SK-N-SH treated with all-trans-retinoic acid at 6 μM for 48 hours (cell line): ENCODE measurements around the gene ALDH1B1.

Source experiments
- ATAC-seq: fragments of 200-7000 bp; cut with Tn5 transposase; 3 replicates; pipeline ENCODE4 v1.9.1; 2020; ENCODE audit warnings: mild to moderate bottlenecking, moderate library complexity
- ARNTL ChIP-seq: fragments of 450-650 bp; formaldehyde crosslinking; IDR thresholded peaks from 2 replicates; pipeline ENCODE4 v1.5.0; 2020; ENCODE audit warnings: low read depth, mild to moderate bottlenecking, moderate library complexity, borderline replicate concordance
- CSDC2 ChIP-seq: fragments of 250-450 bp; sonication (Bioruptor Pico); IDR thresholded peaks from 2 replicates; pipeline ENCODE4 v1.5.0; 2020; ENCODE audit warnings: mild to moderate bottlenecking, moderate library complexity
- ESRRG ChIP-seq: fragments of 250-450 bp; sonication (Bioruptor Pico); IDR thresholded peaks from 2 replicates; pipeline ENCODE4 v1.6.1; 2021; ENCODE audit warnings: mild to moderate bottlenecking
- GLIS3 ChIP-seq: fragments of 250-450 bp; sonication (Bioruptor Pico); IDR thresholded peaks from 2 replicates; pipeline ENCODE4 v1.5.0; 2020; ENCODE audit warnings: mild to moderate bottlenecking, moderate library complexity
- ISL1 ChIP-seq: fragments of 250-450 bp; sonication (Bioruptor Pico); IDR thresholded peaks from 2 replicates; pipeline ENCODE4 v2.1.2; 2022; ENCODE audit warnings: mild to moderate bottlenecking, moderate library complexity
- PPARA ChIP-seq: fragments of 250-450 bp; sonication (Bioruptor Pico); IDR thresholded peaks from 2 replicates; pipeline ENCODE4 v1.5.0; 2020; ENCODE audit warnings: mild to moderate bottlenecking, borderline replicate concordance
- RARB ChIP-seq: fragments of 250-450 bp; sonication (Bioruptor Pico); IDR thresholded peaks from 2 replicates; pipeline ENCODE4 v1.8.0; 2021; ENCODE audit warnings: mild to moderate bottlenecking, moderate library complexity
- SNAI2 ChIP-seq: fragments of 250-450 bp; sonication (Bioruptor Pico); IDR thresholded peaks from 2 replicates; pipeline ENCODE4 v1.5.0; 2020; ENCODE audit warnings: mild to moderate bottlenecking, moderate library complexity
- TCF4 ChIP-seq: fragments of 250-450 bp; sonication (Bioruptor Pico); IDR thresholded peaks from 2 replicates; pipeline ENCODE4 v1.8.0; 2021; ENCODE audit warnings: mild to moderate bottlenecking, moderate library complexity, borderline replicate concordance
- TOX ChIP-seq: fragments of 250-450 bp; sonication (Bioruptor Pico); IDR thresholded peaks from 2 replicates; pipeline ENCODE4 v1.8.0; 2021; ENCODE audit warnings: mild to moderate bottlenecking, moderate library complexity, borderline replicate concordance
- ZFP3 ChIP-seq: fragments of 250-450 bp; sonication (Bioruptor Pico); IDR thresholded peaks from 2 replicates; pipeline ENCODE4 v1.5.0; 2020; ENCODE audit warnings: mild to moderate bottlenecking, moderate library complexity
- ZFP30 ChIP-seq: fragments of 450-650 bp; formaldehyde crosslinking; IDR thresholded peaks from 2 replicates; pipeline ENCODE4 v1.5.0; 2022; ENCODE audit warnings: mild to moderate bottlenecking, moderate library complexity
- ZNF565 ChIP-seq: fragments of 450-650 bp; formaldehyde crosslinking; conservative IDR thresholded peaks from 2 replicates; pipeline ENCODE4 v1.5.0; 2020; ENCODE audit warnings: low read depth, mild to moderate bottlenecking, moderate library complexity
- ZNF70 ChIP-seq: fragments of 450-650 bp; formaldehyde crosslinking; IDR thresholded peaks from 2 replicates; pipeline ENCODE4 v1.5.0; 2020; ENCODE audit warnings: mild to moderate bottlenecking, moderate library complexity
- ZNF8 ChIP-seq: fragments of 450-650 bp; formaldehyde crosslinking; IDR thresholded peaks from 2 replicates; pipeline ENCODE4 v1.5.0; 2020; ENCODE audit warnings: mild to moderate bottlenecking, moderate library complexity
- TF ChIP-seq, protein P1 (sequence below): fragments of 250-450 bp; sonication (Bioruptor Pico); IDR thresholded peaks from 2 replicates; pipeline ENCODE4 v1.5.1; 2021; ENCODE audit warnings: mild to moderate bottlenecking, moderate library complexity
- TF ChIP-seq, protein P2 (sequence below): fragments of 250-450 bp; sonication (Bioruptor Pico); IDR thresholded peaks from 2 replicates; pipeline ENCODE4 v1.5.0; 2020; ENCODE audit warnings: mild to moderate bottlenecking, moderate library complexity
- TF ChIP-seq, protein P3 (sequence below): fragments of 250-450 bp; sonication (Bioruptor Pico); IDR thresholded peaks from 2 replicates; pipeline ENCODE4 v1.8.0; 2021; ENCODE audit warnings: low read depth, mild to moderate bottlenecking, moderate library complexity, borderline replicate concordance
- TF ChIP-seq, protein P4 (sequence below): fragments of 250-450 bp; sonication (Bioruptor Pico); IDR thresholded peaks from 2 replicates; pipeline ENCODE4 v1.5.1; 2020; ENCODE audit warnings: low read depth, mild to moderate bottlenecking, moderate library complexity

The ALDH1B1 gene

DNA sequence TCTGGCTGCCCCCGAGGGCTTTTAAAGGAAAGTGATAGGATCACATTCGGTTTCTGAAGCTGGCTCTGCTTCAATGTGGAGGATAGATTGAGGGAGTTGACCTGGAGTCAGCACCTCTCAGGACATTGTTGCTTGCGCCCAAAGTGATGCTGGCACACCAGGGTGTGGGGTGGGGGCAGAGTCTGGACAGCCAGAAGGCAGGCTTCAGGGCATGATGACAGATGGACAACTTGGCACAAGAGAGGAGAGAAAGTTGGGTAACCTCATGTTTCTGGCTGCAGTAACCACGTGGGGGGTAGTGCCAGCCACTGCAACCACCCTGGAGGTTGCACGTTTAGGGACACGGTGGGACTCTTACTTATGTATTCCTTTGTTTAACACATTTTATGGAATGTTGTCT, 9.5 kb downstream of the ALDH1B1 start:
- ATAC-seq: no peak
- no peak for TF ChIP-seq CSDC2 (CRISPR knock-in tag)
- TF ChIP-seq ZNF70: no peak
- TF ChIP-seq, protein P1, sequence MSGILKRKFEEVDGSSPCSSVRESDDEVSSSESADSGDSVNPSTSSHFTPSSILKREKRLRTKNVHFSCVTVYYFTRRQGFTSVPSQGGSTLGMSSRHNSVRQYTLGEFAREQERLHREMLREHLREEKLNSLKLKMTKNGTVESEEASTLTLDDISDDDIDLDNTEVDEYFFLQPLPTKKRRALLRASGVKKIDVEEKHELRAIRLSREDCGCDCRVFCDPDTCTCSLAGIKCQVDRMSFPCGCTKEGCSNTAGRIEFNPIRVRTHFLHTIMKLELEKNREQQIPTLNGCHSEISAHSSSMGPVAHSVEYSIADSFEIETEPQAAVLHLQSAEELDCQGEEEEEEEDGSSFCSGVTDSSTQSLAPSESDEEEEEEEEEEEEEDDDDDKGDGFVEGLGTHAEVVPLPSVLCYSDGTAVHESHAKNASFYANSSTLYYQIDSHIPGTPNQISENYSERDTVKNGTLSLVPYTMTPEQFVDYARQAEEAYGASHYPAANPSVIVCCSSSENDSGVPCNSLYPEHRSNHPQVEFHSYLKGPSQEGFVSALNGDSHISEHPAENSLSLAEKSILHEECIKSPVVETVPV (CRISPR knock-in tag): no peak
- no peak for TF ChIP-seq ESRRG
- no peak for TF ChIP-seq TOX (CRISPR knock-in tag)
- TF ChIP-seq, protein P2, sequence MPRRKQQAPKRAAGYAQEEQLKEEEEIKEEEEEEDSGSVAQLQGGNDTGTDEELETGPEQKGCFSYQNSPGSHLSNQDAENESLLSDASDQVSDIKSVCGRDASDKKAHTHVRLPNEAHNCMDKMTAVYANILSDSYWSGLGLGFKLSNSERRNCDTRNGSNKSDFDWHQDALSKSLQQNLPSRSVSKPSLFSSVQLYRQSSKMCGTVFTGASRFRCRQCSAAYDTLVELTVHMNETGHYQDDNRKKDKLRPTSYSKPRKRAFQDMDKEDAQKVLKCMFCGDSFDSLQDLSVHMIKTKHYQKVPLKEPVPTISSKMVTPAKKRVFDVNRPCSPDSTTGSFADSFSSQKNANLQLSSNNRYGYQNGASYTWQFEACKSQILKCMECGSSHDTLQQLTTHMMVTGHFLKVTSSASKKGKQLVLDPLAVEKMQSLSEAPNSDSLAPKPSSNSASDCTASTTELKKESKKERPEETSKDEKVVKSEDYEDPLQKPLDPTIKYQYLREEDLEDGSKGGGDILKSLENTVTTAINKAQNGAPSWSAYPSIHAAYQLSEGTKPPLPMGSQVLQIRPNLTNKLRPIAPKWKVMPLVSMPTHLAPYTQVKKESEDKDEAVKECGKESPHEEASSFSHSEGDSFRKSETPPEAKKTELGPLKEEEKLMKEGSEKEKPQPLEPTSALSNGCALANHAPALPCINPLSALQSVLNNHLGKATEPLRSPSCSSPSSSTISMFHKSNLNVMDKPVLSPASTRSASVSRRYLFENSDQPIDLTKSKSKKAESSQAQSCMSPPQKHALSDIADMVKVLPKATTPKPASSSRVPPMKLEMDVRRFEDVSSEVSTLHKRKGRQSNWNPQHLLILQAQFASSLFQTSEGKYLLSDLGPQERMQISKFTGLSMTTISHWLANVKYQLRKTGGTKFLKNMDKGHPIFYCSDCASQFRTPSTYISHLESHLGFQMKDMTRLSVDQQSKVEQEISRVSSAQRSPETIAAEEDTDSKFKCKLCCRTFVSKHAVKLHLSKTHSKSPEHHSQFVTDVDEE: no peak
- TF ChIP-seq RARB (CRISPR knock-in tag): no peak
- no peak for TF ChIP-seq ZFP30 (CRISPR knock-in tag)

DNA sequence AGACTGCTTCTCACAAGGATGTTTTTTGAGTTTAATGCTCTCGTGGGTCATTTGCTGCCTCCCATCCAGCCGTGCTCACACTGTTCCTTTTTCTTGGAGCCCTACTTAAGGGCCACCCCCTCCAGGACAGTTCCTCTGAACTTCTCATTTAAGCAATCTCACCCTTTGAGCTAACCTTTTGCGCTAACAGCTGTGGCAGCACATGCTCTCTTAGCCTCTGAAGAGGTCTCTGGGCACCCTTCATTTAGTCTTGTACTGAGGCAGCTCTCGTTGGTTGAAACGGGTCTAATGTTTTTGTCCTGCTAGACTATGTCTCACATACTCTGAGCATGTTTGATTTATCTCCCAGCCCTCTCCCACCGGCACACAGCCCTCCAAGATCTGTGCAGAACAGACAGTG, 11.8 kb downstream of the ALDH1B1 start:
- no peak for TF ChIP-seq PPARA (CRISPR knock-in tag)
- TF ChIP-seq ARNTL (CRISPR knock-in tag): no peak
- TF ChIP-seq ISL1 (CRISPR knock-in tag): no peak
- TF ChIP-seq, protein P2: no peak
- no peak for ATAC-seq

DNA sequence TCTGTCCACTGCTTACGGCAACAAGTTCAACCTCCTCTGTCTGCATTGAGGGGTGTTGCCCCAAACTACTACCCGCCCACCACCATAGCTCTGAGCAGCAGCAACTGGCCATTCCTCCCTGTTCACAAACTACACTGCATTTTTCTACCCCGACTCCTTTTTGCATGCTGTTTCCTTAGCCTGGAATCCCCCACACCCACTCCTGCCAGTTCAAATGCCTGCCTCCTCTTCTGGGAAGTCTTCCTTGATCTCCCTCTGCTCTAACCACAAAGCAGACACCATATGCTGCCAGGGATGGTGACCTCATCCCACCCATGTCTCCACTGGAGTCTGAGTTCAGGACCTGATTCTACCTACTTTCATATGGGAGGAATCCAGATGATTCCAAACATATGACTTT, 13.3 kb downstream of the ALDH1B1 start:
- TF ChIP-seq ZFP3 (no peak), TCF4 (CRISPR knock-in tag) (no peak), ARNTL (CRISPR knock-in tag) (no peak), GLIS3 (CRISPR knock-in tag) (no peak), ZNF565 (no peak), SNAI2 (CRISPR knock-in tag) (no peak), ESRRG (no peak), ZNF8 (CRISPR knock-in tag) (no peak), ZNF70 (no peak)
- TF ChIP-seq, protein P1 (CRISPR knock-in tag): no peak
- TF ChIP-seq, protein P3, sequence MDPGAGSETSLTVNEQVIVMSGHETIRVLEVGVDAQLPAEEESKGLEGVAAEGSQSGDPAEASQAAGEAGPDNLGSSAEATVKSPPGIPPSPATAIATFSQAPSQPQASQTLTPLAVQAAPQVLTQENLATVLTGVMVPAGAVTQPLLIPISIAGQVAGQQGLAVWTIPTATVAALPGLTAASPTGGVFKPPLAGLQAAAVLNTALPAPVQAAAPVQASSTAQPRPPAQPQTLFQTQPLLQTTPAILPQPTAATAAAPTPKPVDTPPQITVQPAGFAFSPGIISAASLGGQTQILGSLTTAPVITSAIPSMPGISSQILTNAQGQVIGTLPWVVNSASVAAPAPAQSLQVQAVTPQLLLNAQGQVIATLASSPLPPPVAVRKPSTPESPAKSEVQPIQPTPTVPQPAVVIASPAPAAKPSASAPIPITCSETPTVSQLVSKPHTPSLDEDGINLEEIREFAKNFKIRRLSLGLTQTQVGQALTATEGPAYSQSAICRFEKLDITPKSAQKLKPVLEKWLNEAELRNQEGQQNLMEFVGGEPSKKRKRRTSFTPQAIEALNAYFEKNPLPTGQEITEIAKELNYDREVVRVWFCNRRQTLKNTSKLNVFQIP (CRISPR knock-in tag): no peak
- no peak for ATAC-seq

DNA sequence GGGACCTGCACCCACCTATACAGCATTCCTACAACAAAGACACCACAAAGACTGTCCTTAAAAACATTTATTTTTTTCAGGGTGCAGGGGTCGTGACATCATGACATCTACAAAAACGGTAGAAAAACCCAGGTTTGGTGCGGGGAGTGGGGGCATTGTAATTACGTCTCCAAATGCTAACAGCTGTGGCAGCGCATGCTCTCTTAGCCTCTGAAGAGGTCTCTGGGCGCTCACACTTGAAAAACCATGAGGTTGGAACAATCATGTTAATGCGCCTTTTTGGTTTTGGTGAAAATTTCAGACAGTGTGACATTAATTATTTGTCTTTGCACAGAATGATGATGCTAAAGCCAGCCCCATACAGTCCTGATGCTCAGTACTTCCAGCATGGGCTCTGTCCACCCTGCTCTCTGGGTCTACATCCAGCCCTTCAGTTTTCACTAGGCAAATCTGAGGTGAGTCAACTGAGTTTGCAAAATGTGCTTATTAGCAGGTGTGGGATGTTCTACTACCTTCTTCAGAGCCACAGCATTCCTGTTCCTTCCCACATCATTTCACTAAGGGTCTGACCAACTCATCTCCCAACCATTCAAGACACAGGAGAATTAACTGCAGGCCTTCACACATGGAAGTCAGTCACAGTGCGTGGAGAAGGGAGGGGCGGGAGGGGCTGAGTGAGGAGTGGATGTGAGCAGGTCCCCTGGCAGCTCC, 14.1 kb downstream of the ALDH1B1 start:
- no peak for ATAC-seq
- TF ChIP-seq, protein P3 (CRISPR knock-in tag): no peak
- no peak for TF ChIP-seq RARB (CRISPR knock-in tag)
- TF ChIP-seq GLIS3 (CRISPR knock-in tag): no peak
- TF ChIP-seq, protein P4, sequence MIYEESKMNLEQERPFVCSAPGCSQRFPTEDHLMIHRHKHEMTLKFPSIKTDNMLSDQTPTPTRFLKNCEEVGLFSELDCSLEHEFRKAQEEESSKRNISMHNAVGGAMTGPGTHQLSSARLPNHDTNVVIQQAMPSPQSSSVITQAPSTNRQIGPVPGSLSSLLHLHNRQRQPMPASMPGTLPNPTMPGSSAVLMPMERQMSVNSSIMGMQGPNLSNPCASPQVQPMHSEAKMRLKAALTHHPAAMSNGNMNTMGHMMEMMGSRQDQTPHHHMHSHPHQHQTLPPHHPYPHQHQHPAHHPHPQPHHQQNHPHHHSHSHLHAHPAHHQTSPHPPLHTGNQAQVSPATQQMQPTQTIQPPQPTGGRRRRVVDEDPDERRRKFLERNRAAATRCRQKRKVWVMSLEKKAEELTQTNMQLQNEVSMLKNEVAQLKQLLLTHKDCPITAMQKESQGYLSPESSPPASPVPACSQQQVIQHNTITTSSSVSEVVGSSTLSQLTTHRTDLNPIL (CRISPR knock-in tag): no peak
- no peak for TF ChIP-seq SNAI2 (CRISPR knock-in tag)
- no peak for TF ChIP-seq TCF4 (CRISPR knock-in tag)
